HS-27A (cell line): ENCODE measurements around the gene LCTL.
"Not testable (repeated sequence)": the region's sequence is repeated elsewhere in the genome, so short reads cannot be mapped to it uniquely, and the experiment has no call there.

Source experiments
- DNase-seq: peaks from one replicate; pipeline ENCODE4 v3.0.0-alpha.2; 2012; ENCODE audit warnings: low read depth, missing footprints

The LCTL gene

DNA sequence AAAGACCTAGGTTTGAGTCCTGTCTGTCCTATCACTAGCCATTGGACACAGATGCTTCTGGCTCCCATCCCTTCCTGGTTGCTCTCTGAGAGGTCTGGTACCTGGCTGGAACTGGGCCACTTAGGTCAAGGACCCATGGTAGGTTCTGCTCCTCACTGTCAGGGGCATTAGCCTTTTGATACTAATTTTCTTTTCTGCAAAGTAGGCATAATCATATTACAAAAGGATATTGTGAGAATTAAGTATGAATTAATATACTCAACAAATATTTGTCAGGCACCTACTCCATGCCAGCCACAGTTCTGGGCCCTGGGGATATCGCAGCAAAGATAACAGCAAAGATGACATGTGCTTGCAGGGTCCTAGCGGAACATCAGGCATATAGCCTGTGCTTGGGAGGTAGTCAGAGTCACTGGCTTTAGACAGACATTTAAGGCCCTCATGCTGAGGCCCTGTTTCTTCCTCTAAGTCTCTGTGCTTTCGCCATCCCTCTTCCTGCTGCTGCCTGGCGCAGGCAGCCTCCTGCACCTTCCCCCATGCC is 25.6 kb upstream of the LCTL start:
- no peak for DNase-seq

DNA sequence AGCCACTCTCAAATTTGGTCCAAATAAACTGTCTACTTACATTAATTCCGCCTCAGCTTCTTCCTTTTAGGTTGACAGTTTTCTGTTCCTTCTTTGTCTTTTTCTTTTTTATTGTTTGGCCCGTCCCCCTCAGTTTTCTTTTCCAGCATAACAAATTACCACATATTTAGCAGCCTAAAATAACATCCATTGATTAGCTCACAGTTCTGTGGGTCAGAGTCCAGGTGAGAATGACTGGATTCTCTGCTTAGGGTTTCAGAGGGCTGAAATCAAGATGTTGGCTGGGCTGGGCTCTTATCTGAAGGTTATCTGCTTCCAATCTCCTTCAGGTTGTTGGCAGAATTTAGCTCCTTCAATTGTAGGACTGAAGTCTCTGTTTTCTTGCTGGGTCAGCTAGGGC is 24.6 kb upstream of the LCTL start:
- no peak for DNase-seq

DNA sequence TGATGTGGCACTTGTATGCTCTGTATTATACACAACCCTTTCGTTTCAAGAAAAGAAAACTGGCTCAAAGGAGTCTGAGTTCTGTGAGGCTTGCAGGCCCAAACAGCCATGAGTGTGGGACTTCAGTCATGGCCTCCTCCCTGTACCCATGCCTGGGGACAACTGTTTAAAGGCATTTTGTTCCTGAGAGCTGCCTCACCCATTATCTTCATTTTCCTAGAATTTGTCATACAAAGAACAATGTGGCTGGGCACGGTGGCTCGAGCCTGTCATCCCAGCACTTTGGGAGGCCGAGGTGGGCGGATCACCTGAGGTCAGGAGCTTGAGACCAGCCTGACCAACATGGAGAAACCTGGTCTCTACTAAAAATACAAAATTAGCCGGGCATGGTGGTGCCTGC is 23.6 kb upstream of the LCTL start:
- not testable (repeated sequence) for DNase-seq

DNA sequence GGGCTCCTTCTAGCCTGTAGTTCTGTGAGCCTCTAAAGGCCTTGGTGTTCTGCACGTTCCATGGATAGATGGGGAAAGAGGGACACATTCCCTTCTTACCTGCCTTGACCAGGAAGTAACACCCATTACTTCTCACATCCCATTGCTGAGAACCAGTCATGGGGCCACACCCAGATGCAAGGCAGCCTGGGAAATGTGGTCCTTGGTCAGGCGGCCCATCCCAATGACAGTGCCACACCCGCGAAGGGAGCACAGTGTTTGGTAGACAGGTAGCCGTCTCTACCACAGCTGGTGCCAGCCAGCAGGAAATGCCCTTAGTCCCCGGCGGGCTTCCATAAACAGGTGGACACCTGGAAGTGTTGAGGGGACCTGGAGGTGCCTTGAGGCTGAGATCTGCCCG is 23.2 kb upstream of the LCTL start:
- no peak for DNase-seq

DNA sequence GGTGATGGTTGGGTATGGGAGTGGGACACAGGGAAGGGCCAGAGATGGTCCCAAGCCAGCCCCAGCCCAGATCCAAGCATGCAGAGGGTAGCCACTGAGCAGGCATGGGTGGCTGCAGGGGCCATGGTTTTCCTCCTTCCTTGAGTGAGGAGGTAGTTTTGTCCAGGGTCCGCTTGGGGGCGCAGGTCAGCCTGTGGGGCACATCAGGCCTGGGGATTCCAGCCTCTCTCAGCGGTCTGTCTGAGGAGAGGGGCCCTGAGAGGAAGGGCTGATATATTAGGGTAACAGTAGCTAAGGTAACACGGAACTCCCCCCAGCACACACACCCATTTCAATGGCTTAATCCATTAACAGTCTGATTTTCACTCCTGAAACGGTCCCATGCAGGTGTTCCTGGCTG is 22.7 kb upstream of the LCTL start:
- no peak for DNase-seq

DNA sequence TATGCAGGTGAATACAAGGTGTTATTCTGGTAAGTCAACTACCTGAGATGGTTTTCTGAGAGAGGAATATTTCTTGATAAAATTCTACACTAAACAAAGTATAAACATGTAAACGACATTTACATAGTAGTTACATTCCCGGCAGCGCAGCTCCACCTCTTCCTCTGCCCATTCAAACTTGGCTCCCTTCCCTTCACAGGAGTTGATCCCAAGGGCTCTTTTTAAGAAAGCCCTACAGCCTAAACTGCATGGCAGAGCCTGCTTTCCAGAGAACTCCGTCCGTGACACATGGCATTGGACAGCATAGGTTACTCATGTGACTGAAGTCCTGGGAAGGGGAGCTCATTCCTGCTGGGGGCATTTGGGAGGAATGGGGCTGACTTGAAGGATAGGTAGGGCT is 22.0 kb upstream of the LCTL start:
- DNase-seq, result no peak

DNA sequence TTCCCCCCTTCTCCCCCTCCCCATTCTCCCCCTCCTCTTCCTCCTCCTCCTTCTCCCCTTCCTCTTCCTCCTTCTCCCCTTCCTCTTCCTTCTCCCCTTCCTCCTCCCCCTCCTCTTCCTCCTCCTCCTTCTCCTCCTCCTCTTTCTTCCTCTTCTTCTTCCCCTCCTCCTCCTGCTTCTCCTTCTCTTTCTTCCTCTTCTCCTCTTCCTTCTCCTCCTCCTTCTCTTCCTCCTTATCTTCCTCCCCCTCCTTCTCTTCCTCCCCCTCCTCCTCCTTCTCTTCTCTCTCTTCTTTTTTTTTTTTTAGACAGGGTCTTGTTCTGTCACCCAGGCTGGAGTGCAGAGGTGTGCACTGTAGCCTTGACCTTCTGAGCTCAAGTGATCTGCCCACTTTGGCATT is 21.2 kb upstream of the LCTL start:
- no peak for DNase-seq

DNA sequence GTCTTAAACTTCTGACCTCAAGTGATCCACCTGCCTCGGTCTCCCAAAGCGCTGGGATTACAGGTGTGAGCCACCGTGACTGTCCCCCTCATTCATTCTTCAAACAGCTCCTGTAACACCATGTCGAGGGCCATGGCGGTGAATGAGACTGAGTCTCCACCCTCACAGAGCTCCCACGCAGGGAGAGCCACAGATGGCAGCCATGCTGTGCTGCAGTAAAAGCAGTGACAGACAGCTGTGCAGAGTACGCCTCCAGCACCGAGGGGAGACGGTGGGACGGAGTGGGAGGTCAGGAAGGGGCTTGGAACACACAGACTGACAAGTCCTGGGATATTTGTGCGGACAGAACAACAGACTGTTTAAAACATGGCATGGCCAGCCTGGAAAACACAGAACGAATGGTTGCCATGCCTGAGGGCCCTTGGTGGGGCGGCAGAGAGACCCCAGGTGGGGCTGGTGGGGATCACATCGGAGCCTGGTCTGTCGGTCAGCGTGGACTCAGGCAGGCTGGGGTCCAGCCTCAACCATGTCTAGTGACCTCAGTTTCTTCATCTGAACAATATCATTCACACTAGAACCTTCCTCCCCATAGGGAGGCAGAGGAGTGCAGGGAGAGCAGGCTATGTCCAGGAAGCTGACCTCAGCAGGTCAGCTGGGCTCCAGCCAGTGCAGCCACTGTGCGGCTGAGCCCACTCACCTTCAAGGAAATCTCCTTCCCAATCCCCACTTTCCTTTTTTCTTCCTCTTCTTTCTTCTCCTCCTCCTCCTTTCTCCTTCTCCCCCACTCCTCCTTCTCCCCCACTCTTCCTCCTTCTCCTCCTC is 20.6 kb upstream of the LCTL start:
- DNase-seq, result no peak

DNA sequence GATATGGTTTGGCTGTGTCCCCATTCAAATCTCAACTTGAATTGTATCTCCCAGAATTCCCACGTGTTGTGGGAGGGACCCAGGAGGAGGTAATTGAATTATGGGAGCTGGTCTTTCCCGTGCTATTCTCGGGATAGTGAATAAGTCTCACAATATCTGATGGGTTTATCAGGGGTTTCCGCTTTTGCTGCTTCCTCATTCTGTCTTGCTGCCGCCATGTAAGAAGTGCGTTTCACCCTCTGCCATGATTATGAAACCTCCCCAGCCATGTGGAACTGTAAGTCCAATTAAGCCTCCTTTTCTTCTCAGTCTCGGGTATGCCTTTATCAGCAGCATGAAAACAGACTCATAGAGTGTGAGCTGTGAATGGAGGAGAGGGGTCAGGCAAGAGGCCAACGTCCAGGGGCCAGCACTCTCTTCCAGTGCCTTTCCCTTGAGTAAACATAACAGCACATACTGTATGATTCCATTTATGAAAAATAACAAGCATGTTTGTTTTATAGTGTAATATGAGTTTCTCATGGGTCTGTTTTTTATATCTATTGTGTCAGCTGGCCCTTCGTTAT is 16.3 kb upstream of the LCTL start:
- DNase-seq, result no peak

DNA sequence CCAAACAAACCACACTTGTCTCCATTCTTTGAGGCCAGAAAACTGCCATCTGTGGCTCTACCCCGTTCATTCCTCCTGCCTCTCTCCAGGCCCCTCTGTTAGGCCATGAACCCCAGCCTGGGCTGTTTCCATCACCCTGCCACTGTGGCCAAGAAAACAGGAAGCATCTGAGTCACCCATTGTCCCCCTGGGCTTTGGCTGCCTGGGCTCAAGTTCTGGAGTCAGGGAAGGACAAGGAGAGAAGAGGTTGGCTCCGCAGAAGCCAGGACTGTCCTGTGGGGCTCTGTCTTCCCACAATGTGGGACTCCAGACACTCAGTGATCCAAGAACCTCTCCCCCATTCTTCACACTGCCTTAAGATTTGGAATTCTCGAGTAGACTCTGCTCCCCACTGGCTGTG is 14.8 kb upstream of the LCTL start:
- DNase-seq, result no peak

DNA sequence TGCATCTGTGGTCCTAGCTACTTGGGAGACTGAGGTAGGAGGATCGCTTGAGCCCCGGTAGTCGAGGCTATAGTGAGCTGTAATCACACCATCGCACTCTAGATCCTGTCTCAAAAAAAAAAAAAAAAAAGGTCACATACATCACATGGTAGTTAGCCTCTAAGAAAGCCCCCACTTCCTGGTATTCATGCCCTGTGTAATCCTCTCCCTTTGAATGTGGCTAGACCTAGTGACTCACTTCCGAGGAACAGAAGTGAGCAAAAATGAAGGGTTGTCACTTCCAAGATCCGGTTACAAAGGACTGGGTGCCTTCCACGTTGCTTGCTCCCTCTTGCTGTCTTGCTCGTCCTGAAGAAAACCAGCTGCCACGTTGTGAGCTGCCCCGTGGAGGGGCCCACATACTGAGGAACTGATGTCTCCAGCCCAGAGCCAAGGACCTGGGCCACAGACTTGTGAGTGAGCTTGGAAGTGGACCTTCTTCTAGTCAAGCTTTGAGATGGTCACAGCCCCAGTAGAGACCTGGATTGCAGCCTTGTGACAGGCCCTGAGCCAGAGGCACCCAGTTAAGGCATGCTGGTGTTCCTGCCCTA is 12.6 kb upstream of the LCTL start:
- DNase-seq, result no peak

DNA sequence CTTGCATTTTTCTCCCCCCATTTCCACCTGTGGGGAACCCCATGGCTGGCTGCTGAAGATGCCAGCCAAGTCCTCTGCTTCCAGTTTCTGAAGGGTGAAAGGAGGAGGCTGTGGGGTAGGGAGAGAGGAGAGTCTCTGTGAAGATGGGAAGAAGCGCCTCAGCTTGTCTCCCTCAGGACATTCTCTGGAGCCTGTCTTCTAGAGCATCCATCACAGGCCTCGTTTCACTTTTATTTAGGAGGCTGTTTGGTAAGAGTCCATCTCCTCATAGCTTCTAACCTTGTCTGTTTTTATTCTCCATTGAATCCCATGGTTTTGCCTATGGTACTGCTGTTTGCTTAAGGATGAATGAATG is 8.8 kb upstream of the LCTL start:
- no peak for DNase-seq

DNA sequence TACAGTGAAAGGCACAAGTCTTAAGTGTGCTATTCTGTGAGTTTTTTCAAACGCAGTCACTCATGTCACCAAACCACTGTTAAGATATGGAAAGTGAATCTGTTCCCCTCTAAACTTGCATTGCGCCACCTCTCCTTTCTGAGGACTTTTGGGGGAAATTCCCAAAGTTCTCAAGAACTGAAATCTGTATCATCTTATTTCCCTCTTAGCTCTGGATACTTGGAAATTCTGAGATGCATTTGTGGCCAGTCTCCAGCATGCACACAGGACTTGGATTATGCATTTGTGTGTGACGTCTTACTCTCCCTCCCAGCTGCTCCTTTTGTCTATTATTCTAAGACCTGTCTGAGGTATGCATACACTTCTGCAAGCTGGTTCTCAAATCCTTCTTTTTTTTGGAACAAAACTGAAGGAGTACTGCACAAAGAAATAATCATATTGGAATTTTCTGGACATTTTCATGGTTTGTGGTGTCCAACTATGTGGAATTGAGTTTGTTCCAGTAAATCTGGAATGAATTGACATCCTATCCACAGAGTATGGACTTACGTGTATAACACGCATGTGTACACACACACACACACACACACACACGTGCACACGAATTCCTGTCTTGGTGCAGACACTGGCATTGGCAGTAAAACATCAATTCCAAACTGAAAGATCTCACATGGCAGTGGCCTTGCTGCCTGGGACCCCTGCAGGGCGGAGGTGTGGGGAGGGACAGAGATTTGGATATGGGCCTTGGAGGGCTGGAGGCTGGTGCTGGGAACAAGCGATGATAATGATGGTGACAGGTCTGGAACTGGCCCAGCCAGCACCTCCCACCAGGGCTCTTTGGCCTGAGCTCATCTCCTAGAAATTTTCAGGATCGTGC is 8.2 kb upstream of the LCTL start:
- DNase-seq, result no peak

DNA sequence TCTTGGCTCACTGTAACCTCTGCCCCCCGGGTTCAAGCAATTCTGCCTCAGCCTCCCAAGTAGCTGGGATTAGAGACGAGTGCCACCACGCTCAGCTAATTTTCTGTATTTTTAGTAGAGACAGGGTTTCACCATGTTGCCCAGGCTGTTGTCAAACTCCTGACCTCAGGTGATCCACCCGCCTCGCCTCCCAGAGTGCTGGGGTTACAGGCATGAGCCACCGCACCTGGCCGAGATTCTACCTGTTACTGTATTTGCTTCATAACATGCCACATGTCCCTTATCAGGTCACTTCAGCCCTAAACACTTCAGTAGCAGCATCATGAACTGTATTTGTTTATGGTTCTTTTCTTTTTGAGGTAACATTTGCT is 7.5 kb upstream of the LCTL start:
- no peak for DNase-seq

DNA sequence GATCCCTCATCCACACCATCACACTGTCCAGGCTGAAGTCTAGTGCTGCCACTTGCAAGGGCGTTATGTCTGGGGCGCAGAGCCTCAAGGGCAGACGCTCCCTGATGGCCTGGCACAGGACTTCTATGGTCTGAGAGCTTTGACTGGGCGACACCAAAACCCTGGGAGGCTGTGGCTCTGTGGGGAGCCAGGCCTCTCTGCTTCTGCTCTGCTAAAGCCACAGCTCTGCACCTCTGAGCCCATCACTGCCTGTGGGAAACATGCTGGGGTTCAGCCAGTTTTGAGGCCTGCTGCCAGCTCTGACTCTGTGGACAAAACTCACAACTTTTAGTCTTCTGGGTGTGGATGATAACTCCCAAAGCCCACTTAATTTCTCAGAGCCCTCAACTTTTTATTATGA is 6.3 kb upstream of the LCTL start:
- no peak for DNase-seq

DNA sequence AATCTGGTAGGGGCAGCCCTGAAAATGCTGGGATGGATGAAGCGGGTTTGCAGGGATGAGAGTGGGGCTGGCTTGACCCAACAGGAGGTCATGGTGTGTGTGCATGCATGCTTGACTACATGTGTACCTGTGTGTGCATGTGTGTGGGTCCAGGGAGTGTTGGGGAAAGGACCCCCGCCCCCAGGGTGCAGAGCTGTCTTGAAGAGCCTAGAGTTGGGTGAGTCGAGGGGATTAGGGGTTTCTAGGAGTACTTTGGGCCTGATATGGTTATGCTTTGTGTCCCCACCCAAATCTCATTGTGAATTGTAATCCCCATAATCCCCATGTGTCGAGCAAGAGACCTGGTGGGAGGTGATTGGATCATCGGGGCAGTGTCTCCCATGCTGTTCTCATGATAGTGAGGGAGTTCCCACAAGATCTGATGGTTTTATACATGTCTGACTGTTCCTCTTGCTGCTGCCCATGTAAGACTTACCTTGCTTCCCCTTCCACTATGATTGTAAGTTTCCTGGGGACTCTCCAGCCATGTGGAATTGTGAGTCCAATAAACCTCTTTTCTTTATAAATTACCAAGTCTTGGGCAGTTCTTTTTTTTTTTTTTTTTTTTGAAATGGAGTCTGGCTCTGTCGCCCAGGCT is 5.2 kb upstream of the LCTL start:
- DNase-seq, result no peak

DNA sequence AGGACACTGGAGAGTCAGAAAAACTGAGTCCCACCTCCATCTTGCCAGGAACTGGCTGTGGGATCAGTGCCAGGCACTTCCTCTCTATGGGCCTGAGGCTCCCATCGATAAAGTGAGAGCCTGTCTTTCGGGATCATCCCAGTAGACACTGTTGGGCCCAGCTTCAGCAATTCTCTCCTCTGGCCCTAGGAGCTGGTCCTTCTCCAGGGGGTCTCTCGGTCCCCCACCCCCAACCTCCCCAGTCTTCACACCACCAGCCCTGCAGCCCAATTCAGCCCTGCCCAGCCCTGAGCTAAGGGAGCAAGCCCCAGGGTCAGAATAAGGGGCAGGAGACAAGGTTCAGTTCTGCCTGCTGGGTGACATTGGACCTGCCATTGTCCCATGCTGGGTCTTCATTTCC is 4.5 kb upstream of the LCTL start:
- no peak for DNase-seq

DNA sequence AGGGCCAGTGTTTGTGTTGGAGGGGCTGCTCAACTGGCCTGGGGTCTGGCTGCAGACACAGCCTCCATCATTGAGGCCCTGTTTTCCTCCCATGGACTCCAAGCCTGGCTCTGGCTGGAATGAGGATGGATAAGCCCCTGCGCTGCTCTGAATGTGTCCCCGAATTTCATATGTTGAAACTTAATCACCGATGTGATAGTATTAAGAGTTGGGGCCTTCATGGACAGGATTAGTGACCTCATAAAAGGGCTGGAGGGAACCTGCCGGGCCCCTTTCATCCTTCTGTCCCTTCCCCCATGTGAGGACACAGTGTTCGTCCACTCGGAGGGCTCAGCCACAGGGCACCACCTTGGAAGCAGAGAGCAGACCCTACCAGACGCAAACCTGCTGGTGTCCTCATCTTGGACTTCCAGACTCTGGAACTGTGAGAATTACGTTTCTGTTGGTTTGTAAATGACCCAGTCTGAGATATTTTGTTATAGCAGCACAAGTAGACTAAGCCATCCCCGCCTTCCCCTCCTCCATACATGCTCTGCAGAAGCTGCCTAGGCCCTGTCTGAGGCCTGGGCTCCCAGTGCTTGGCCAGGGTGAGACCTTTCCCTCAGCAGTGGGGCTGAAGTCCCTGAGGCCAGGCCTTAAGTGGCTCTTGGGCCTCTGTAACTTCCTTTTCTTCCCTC is 3.8 kb upstream of the LCTL start:
- DNase-seq, result no peak

DNA sequence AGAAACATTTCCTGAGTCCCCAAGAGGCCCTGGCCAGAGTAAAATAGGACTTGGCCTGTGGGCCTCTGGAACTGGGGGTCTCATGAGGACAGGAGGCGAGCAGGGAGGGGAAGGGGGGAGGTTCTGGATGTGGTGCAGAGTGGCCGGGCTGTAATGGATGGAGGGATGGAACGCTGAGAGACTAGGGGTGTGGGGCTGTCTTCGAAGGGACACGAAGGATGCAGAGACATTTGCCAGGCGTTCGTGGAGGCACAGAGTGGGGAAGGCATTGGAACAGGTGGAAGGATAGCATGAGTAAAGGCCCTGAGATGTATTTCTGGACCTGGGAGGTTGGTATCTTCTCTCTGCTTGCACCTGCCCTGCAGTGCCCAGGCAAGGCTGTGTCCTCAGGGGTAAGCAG is 2.1 kb upstream of the LCTL start:
- DNase-seq, result no peak

DNA sequence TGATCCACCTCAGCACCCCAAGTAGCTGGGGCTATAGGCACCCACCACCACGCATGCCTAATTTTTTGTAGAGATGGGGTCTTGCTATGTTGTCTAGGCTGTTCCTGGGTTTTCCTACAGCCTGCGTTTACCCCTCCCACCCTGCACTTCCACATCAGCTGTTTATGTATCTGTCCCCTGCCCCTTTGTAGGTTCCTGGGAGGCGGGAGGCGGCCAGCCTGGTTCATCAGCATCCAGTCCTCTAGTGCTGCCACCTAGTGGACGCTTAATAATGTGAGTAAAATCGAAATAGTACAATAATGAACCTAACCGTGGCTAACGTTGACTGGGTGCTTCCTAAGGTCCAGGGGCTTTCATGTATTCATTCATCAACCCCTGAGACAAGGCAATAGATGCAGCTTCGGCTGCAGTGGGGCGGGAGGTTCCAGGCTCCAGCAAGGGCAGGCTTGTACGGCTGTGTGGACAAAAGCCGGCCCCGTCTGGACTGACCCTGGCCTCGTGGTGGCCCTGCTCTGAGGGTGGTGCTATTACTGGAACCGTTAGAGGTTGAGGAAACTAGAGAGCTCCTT is 1.2 kb upstream of the LCTL start:
- DNase-seq, result peak; percentile 54

DNA sequence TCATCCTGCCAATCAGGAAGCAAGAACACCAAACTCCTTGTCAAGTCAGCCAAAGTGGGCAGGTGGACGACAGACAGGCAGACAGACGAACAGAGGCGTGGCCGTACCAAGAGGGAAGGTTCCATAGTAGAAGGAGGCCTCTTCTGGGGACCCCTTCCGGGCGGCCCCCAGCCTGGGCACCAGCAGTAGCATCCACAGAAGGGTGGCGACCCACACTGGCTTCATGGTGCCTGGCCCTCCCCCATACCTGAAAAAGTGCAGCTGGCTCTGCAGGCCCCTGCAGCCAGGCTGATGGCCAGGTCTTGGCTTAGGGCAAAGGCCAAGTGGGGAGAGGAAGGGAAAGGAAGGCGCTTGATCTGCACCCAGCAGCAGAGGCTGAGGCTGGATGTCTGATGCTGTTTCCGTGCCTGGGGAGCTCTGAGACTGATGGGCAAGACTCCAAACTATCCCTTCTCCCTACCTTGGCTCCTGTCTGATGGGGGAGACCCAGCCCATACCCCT is 607 bp downstream of the LCTL start:
- no peak for DNase-seq
